Bone marrow (tissue), 2 donors: ENCODE measurements around the gene STXBP5.
"Not testable (repeated sequence)": the region's sequence is repeated elsewhere in the genome, so short reads cannot be mapped to it uniquely, and the experiment has no call there.

Experiments
- DNase-seq, 2 donors: peaks; one replicate each; lab custom pipeline; 2025; lab: John Stamatoyannopoulos, UW

Gene STXBP5

GRCh38 chr6:147246853-147247635 lies 42.8 kb downstream of the STXBP5 start:
- no peak for DNase-seq

GRCh38 chr6:147248859-147249258 lies 44.6 kb downstream of the STXBP5 start:
- no peak for DNase-seq

GRCh38 chr6:147251072-147251471 lies 46.9 kb downstream of the STXBP5 start:
- DNase-seq = no peak

GRCh38 chr6:147254929-147255473 lies 50.8 kb downstream of the STXBP5 start:
- not testable (repeated sequence) for DNase-seq

- no peak for DNase-seq
Measured at GRCh38 chr6:147255948-147256674, 51.9 kb downstream of the STXBP5 start.

- no peak for DNase-seq
Measured at GRCh38 chr6:147257760-147258159, 53.5 kb downstream of the STXBP5 start.

GRCh38 chr6:147260091-147260490 lies 55.9 kb downstream of the STXBP5 start:
- DNase-seq = no peak

DNA sequence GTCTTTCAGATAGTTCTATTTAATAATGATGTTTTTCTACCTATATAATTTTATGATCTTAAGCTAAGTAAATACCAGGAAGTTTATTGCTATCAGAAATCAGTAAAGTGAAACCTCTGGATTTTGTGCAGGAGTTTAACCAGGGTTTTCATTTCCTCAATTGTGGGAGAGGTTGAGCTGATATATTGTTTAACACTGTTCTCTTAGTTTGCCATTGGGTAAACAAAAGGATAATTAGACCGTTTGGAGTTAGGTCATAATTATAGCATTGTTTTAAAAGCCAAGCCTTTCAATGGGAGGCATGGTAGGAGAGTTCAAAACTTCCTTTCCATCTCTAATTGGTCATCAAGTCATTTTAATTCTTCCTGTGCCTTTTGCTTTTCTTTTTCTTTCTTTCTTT lies 58.7 kb downstream of the STXBP5 start:
- DNase-seq = no peak

GRCh38 chr6:147266821-147267220 lies 62.6 kb downstream of the STXBP5 start:
- DNase-seq = no peak

DNA sequence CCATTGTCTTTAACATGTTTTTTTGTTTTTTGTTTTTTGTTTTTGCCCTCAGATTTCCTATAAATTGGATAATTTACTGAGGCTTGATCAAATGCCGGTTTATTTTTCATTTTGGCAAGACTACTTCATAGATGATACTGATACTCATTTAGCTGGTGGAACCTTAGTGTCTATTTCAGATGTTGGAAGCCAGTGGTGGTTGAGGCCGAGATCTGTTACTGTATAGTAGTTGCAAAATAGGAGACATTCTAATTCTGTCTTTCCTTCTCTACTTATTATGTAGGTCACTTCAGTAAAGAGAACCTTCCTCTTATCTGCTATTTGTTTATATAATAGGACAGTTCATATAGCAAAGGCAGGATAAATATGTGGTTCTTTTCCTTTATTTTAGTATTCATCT lies 63.4 kb downstream of the STXBP5 start:
- no peak for DNase-seq

DNA sequence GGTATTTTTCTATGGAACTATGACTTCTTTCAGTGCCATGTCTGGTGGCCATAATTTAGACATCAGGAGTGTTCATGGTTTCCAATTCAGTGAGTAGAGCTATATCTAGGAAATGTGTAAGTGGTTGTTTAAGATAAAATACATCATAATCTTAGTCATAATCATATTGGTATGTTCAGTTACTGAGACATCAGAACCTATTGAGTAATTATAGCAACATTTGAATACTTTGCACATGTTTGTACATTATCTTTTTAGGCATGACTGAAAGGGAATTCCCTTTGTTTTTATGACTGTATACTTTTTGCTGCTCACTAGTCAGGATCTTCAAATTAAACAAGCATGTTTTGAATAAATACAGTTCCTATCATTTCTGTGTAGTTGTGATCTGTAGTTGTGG lies 64.0 kb downstream of the STXBP5 start:
- no peak for DNase-seq

DNA sequence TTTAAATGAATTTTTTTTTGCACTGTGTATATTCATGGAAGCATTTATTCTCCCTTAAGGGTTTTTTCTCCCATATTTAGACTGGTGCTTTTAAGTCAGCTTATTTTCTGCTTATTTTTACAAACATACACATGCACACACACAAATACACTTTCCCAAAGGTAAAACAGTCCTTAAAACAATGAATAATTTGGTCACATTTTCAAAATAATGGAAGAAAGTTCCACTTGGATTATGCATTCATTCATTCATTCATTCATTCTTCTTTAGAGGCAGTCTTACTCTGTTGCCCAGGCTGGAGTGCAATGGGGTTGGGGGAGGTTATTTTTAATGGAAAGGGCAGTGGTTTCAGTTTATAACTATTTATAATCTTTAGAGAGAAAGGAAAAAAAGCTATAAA lies 69.8 kb downstream of the STXBP5 start:
- no peak for DNase-seq

DNA sequence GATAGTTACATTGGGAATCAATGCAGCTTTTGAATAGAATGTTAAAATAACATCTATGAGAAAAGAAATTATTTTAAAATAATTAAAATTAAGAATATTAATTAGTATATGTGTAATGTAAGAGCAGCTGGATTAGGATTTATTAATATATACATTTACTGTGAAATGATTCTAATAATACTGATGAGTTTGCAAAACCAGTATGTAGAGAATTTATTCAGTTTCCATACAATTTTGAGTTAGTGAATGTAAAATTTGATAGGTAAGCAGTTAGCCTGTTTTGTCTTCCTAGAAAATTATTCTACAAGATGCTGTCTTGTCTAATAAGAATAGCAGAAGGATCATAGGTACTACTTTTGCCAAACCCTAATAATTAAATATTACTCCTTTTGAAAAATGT lies 70.6 kb downstream of the STXBP5 start:
- DNase-seq = no peak

- DNase-seq = no peak
Measured at GRCh38 chr6:147278891-147279290, 74.7 kb downstream of the STXBP5 start.

DNA sequence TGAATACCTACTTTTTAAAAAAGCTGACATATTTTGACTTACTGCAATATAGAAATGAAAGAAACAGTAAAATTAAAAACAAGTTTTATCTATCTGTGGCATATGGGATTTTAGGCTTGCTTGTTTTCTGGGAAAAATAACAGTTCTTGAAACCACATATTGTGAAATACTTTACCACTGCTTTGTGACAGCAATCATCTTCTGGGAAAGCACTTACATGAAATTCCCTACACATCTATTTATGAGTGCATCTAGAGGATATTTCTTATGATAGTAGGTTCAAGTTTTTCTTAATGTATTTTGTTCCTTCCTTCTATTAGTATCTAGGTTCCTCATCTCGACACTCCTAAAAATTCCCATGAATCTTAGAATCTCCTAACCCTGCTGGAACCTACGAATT lies 75.2 kb downstream of the STXBP5 start:
- no peak for DNase-seq

GRCh38 chr6:147281895-147282565 lies 77.8 kb downstream of the STXBP5 start:
- no peak for DNase-seq

DNA sequence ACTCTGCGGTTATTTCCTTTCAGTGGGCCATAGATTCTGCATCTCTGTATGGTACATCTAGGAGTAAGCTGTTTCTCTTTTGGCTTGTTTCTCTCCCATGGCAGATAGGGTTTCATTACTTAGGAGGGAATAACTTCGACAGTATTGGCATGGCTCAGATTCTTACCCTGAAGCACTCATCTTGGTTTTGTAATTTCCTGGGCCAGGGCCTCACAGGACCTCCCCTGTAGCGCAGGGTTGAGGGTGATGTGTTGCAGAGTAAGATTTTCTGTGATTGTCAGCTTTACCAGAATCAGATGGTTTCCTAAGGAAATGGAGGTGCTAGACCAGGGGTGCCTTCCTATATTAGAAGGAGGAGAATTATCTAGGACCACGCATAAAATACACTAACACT lies 78.3 kb downstream of the STXBP5 start:
- DNase-seq = no peak

GRCh38 chr6:147283460-147283859 lies 79.2 kb downstream of the STXBP5 start:
- DNase-seq = no peak

DNA sequence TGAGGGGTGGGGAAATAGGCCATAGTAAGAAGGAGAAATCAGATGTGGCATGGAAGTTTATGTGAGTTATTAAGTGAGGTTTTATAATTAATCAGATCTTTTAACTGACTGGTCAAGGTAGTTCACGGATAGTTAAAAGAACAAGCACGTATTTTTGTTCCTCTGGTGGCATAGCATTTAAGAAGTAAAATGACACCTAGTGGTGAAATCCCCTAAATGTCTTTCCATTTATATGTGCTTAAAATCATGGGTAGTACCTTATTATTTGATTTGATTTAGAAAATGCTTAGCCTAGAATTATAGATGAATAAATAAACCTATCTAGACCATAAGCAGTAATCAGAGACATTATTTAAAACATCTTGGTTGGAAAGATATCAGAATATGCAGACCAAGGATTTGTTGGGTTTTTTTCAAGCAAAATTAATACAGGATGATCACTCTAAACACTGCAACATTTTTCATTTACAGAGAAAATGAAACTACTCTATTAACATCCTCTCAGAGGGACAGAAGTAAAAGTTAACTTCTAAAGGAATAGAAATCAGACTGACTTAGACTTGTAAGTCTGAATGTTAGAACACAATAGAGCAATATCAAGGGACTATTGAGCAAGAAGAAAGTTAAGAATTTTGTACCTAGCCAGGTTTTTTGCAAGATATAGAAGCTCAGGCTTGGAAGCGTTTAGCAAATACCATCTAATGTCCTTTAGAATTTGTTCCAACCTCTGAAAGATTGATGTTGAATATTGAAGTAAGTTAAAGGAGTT lies 81.1 kb downstream of the STXBP5 start:
- no peak for DNase-seq

GRCh38 chr6:147287869-147288271 lies 83.7 kb downstream of the STXBP5 start:
- peak in 1 of 2 donors; percentile 17 for DNase-seq

DNA sequence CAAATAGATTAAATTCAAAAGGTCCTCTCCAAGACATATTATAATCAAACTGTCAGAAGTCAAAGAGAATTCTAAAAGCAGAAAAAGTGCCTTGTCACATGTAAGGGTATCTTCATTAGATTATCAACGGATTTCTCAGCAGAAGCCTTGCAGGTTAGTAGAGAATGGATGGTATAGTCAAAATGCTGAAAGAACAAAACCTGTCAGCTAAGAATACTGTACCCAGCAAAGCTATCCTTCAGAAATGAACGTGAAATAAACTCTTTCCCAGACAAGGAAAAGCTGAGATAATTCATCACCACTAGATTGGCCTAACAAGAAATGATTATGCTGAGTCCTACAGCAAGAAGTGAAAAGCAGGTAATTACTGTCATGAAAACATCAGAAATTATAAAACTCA lies 92.9 kb downstream of the STXBP5 start:
- DNase-seq = no peak
